Heart left ventricle (tissue), 13 donors: Measurements from ENCODE around the gene BTN3A1.

Source experiments
- CTCF ChIP-seq, 12 donors: fragments of 200-600 bp; sonication (generic) in 4 of 12; IDR thresholded peaks; one replicate each; pipeline versions ENCODE4 v1.5.0 to v1.8.0; 2018 to 2022; ENCODE audit warnings: antibody characterized with exemption in 12 of 12, mild to moderate bottlenecking in 5 of 12
- POLR2A ChIP-seq, 2 donors: fragments of 450-650 bp; IDR thresholded peaks; one replicate each; pipeline ENCODE4 v1.6.1; 2017; ENCODE audit warnings: antibody characterized with exemption in 2 of 2, mild to moderate bottlenecking in 2 of 2, moderate library complexity in 2 of 2
- donor health status: ischemic (EF 13 %, LVEDD 7.1; RV severe dilation, severe dysfunction).
- donor health status: DM: no; HTN: yes; CAD: no.
- donor health status: DM: no; HTN: no; CAD: no.
- donor health status: ischemic (EF 25% LVEDD 6.9; RV normal size, moderate dysfunction).
- donor health status: ischemic (EF 25% LVEDD 5.7; RV mildly dilated, moderate dysfunction).
- donor health status: ischemic (EF 35%, LVEDD 5.7; RV mildly dilated, moderate dysfunction).
- donor health status: nonischemic (EF 11% LVEDD 7.7; RV severe dilation, severe dysfunction).
- donor health status: DM: yes; HTN: yes; CAD: no.
- donor health status: PGD.
- donor health status: ischemic (EF 29% LVEDD 5.4; RV normal size, mild dysfunction).
- donor health status: nonischemic (EF 23%, LVEDD 6.1; RV moderate dilation, normal function).

GRCh38 chr6:26411751-26412150 is 9.7 kb downstream of the BTN3A1 start:
- TF ChIP-seq CTCF (IDR thresholded peaks at IDR 0.05) (no peak), POLR2A (IDR thresholded peaks at IDR 0.05) (no peak)
